HG03342 (cell line): ENCODE measurements around the gene GGTLC3.
"Not testable (repeated sequence)": the region's sequence is repeated elsewhere in the genome, so short reads cannot be mapped to it uniquely, and the experiment has no call there.

Experiments
- ATAC-seq: cut with Tn5 transposase; IDR thresholded peaks from one replicate; pipeline ENCODE4 v1.9.1; 2021; ENCODE audit warnings: mild to moderate bottlenecking, moderate library complexity; ENCODE audit not compliant: unreplicated experiment

Gene GGTLC3

DNA sequence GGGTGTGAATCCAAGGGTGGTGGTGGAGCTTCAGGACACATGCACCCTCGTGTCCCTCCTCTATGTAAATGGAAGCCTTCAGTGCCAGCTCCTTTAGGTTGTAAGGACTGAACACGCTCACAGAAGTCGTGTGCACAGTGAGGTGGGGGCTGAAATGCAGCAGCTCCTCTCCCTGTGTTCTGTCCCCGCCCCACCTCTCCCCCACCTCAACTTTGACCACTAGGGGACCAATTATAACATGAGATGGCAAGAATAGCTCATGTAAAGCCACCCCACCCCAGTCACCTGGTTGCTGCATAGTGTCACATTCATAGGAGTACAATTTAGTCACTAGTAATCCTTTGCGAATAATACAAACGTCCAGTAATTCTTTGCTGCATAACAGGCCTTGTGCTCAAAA lies 4.8 kb upstream of the GGTLC3 start:
- not testable (repeated sequence) for ATAC-seq

GRCh38 chr22:18513454-18513853 lies 4.5 kb downstream of the GGTLC3 start:
- not testable (repeated sequence) for ATAC-seq

DNA sequence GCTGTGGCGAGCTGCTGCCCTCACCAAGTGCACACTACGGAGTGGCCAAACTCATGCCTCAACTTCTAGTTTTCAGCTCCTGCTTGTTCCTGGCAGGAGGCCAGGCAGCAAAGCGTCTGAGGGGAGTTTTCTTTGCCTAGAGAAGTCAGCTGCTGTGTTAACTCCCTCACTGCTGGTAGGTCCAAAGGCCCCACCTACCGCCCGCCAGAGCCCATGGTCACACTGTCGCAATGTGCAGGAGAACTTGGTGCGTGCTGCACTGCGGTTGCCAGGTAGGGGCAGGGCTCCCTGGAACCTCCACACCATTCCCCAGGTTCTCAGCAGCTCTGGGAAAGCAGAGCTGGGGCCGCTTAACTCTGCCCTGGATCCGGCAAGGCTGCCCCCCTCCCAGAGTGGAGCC lies 5.6 kb downstream of the GGTLC3 start:
- ATAC-seq = not testable (repeated sequence)

DNA sequence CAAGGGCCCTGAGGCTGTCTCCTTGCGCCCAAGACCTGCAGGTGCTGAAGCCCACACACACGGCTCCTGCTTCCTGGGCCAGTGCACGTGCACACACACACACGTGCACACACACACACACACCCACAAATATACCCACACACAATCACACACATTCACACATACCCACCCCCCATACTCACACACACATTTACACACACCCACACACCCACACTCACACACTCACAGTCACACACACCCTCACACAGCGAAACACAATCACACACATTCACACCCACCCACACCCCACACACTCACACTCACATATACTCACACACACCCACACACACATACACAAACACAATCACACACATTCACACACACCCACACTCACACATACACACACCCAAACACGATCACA lies 6.6 kb downstream of the GGTLC3 start:
- not testable (repeated sequence) for ATAC-seq

DNA sequence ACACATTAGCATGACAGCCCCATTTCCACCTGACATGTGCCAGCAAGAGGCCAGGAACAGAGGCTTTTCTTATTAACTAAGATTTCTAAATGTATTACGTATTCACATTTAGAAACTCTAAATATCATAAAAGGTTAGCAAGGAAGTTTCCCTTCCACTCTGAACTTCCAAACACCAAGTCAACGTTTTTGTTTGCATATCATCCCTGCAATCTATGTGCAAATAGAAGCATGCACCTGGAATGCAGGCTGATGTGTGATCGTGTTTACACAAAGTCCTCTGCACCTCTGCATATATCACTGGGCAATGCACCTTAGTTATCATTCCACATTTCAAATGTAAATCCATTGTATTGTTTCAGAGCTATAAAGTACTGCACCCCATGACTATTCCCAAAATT lies 21.7 kb downstream of the GGTLC3 start:
- not testable (repeated sequence) for ATAC-seq
